ENCODE data around the gene UAP1L1. TPM values are rescaled to one million over a fixed set of nuclear protein-coding genes. Genes with fewer than 3 reads are reported as not detected.

UAP1L1 gene
- total and polyA plus RNA-seq, 9 of the 15 experiments (the other 6 are each of a cell fraction or from before 2014, with no cell fraction given) = 0.20 to 8.6 (median 3.7) TPM

- no peaks in the 10 kb centered on the region for H3K9me1 ChIP-seq (ENCODE audit: control insufficient read depth, insufficient read depth, low read length)
- H4K20me1 ChIP-seq (replicated peaks; ENCODE audit: control insufficient read depth, insufficient read depth, low read length) = no peaks in the 10 kb centered on the region
- H3K4me2 ChIP-seq (ENCODE audit: insufficient read depth, low read length) = no peak overlapping the region
- no peaks in the 10 kb centered on the region for H3K27me3 ChIP-seq (ENCODE audit: control insufficient read depth in 2 of 2, insufficient read depth in 2 of 2, low read length in 2 of 2)
- peaks cover 15 to 85% of the 10 kb centered on the region in 2 experiments for H3K4me1 ChIP-seq (replicated peaks in 1 of 2; ENCODE audit: control insufficient read depth in 2 of 2, insufficient read depth in 2 of 2, low read length in 2 of 2)
- no peak overlapping the region for H3K4me3 ChIP-seq
- no peak for ATAC-seq
- BruUV-seq (replicated peaks) = no TSS peak
- 97% methylated on average over 16 of the region's 35 CpGs for WGBS (ENCODE audit: insufficient coverage, low coverage, missing lambda C conversion rate)
- peaks cover 27% of the 10 kb centered on the region for H3K79me2 ChIP-seq (ENCODE audit: control insufficient read depth, insufficient read depth, low read length)
- no peak overlapping the region for H3K27ac ChIP-seq (ENCODE audit: extremely low read depth, low read depth, low read length)
- DNase-seq (ENCODE audit: extremely low read depth in 1 of 4, low spot score in 3 of 4) = peak in 1 of 4 experiments; percentile 13
- FAIRE-seq = no peak
- no peak overlapping the region for H2AFZ ChIP-seq (ENCODE audit: low read depth, low read length)
- H3K36me3 ChIP-seq (ENCODE audit: control insufficient read depth, insufficient read depth, low read length) = peaks cover 66% of the 10 kb centered on the region; the same call in 2 of the 3 replicates
- TF ChIP-seq POLR2G (IDR thresholded peaks at IDR 0.05; ENCODE audit: low read depth, low read length) (peak; percentile 33), ARID3B (CRISPR knock-in tag; IDR thresholded peaks at IDR 0.05; ENCODE audit: borderline replicate concordance) (no peak), ZNF740 (CRISPR knock-in tag; IDR thresholded peaks at IDR 0.05) (peak; percentile 45; the same call in 1 of the 2 replicates), ZNF740 (tag; IDR thresholded peaks at IDR 0.05) (no peak), RBFOX2 (IDR thresholded peaks at IDR 0.05; ENCODE audit: low read depth, low read length) (0 out of 2 replicates have a peak, but pooled peaks have one; percentile 17), PCBP1 (IDR thresholded peaks at IDR 0.05; ENCODE audit: low read depth, low read length, poor library complexity, severe bottlenecking) (peak; percentile 26)
- POLR2A ChIA-PET = interaction anchor here (0.7 kb wide), 1 partner anchor 17 kb away, joined by 4 read pairs; no protein-coding TSS in a partner anchor
- CTCF ChIA-PET (ENCODE audit: low intra/inter-chr PET ratio) = no interaction called here
- intact Hi-C loops (cut with micrococcal nuclease) (no loop called here), in situ Hi-C loops (cut with MboI) (no loop called here)
- no peak overlapping the region; a peak in 1 of 4 replicates for H3K9ac ChIP-seq (ENCODE audit: insufficient read depth in 1 of 2, low read depth in 2 of 2, low read length in 2 of 2)
- no peaks in the 10 kb centered on the region for H3K9me3 ChIP-seq (replicated peaks; ENCODE audit: control insufficient read depth, insufficient read depth, low read depth, low read length)
Measured at GRCh38 chr9:137111788-137112563, 34.7 kb downstream of the UAP1L1 start.

Data from K562 (cell line).